BLaER1 (cell line): ENCODE measurements around the gene ENKD1.

ENCODE experiments used
- H3K27ac ChIP-seq: shearing (Covaris generic); formaldehyde crosslinking; 2 replicates; pipeline ENCODE4 v1.8.1; 2022
- H3K27me3 ChIP-seq: shearing (Covaris generic); formaldehyde crosslinking; 2 replicates; pipeline ENCODE4 v1.8.1; 2022
- H3K36me3 ChIP-seq: shearing (Covaris generic); formaldehyde crosslinking; 2 replicates; pipeline ENCODE4 v1.8.1; 2022
- H3K4me1 ChIP-seq: shearing (Covaris generic); formaldehyde crosslinking; 2 replicates; pipeline ENCODE4 v1.8.1; 2022
- H3K4me2 ChIP-seq: shearing (Covaris generic); formaldehyde crosslinking; 2 replicates; pipeline ENCODE4 v1.8.1; 2022
- H3K4me3 ChIP-seq: shearing (Covaris generic); formaldehyde crosslinking; 2 replicates; pipeline ENCODE4 v1.8.1; 2022
- H3K9ac ChIP-seq: shearing (Covaris generic); formaldehyde crosslinking; 2 replicates; pipeline ENCODE4 v1.8.1; 2022
- H3K9me3 ChIP-seq: shearing (Covaris generic); formaldehyde crosslinking; 2 replicates; pipeline ENCODE4 v1.8.1; 2022
- H4K20me1 ChIP-seq: shearing (Covaris generic); formaldehyde crosslinking; 2 replicates; pipeline ENCODE4 v1.8.1; 2022
- Cebpa-rat ChIP-seq: shearing (Covaris generic); IDR thresholded peaks from 2 replicates; pipeline ENCODE4 v1.8.1; 2022

The ENKD1 gene

GRCh38 chr16:67665598-67665997, 952 bp downstream of the ENKD1 start:
- Histone ChIP-seq H3K27me3 (no peaks in the 10 kb centered on the region), H3K4me3 (peak overlapping the region; percentile 88), H4K20me1 (peaks cover 16% of the 10 kb centered on the region; the same call in 1 of the 2 replicates), H3K27ac (peak overlapping the region; percentile 97; the same call in 1 of the 2 replicates), H3K36me3 (peaks cover 20% of the 10 kb centered on the region), H3K4me2 (peak overlapping the region; percentile 99), H3K9ac (peak overlapping the region; percentile 95), H3K4me1 (peaks cover 67% of the 10 kb centered on the region), H3K9me3 (no peaks in the 10 kb centered on the region)
- TF ChIP-seq Cebpa-rat = no peak

- Histone ChIP-seq H3K4me2 (peak overlapping the region; percentile 99; the same call in 1 of the 2 replicates), H3K27ac (no peak overlapping the region), H3K9ac (no peak overlapping the region), H3K27me3 (no peaks in the 10 kb centered on the region), H4K20me1 (peaks cover 16% of the 10 kb centered on the region; the same call in 1 of the 2 replicates), H3K4me1 (peaks cover 67% of the 10 kb centered on the region), H3K9me3 (no peaks in the 10 kb centered on the region), H3K36me3 (peaks cover 20% of the 10 kb centered on the region), H3K4me3 (no peak overlapping the region)
- no peak for TF ChIP-seq Cebpa-rat
Measured at GRCh38 chr16:67664871-67665270, 1.7 kb downstream of the ENKD1 start.

GRCh38 chr16:67664258-67664657, 2.3 kb downstream of the ENKD1 start:
- Histone ChIP-seq H3K4me1 (peaks cover 68% of the 10 kb centered on the region), H4K20me1 (peaks cover 21% of the 10 kb centered on the region), H3K9me3 (no peaks in the 10 kb centered on the region), H3K9ac (peak overlapping the region; percentile 8; the same call in 1 of the 2 replicates), H3K36me3 (peaks cover 20% of the 10 kb centered on the region), H3K27ac (no peak overlapping the region), H3K4me2 (no peak overlapping the region), H3K4me3 (no peak overlapping the region), H3K27me3 (no peaks in the 10 kb centered on the region)
- TF ChIP-seq Cebpa-rat = no peak

GRCh38 chr16:67663877-67664222, 2.7 kb downstream of the ENKD1 start:
- Histone ChIP-seq H3K36me3 (peaks cover 22% of the 10 kb centered on the region), H3K9me3 (no peaks in the 10 kb centered on the region), H3K4me2 (no peak overlapping the region), H4K20me1 (peaks cover 25% of the 10 kb centered on the region), H3K4me1 (peaks cover 68% of the 10 kb centered on the region), H3K9ac (0 out of 2 replicates have a peak overlapping the region, but pooled peaks have one; percentile 8), H3K27ac (no peak overlapping the region), H3K4me3 (no peak overlapping the region), H3K27me3 (no peaks in the 10 kb centered on the region)
- TF ChIP-seq Cebpa-rat = no peak

- Histone ChIP-seq H3K4me3 (no peak overlapping the region), H3K27ac (no peak overlapping the region), H3K27me3 (no peaks in the 10 kb centered on the region), H4K20me1 (peaks cover 30% of the 10 kb centered on the region), H3K9ac (no peak overlapping the region), H3K9me3 (no peaks in the 10 kb centered on the region), H3K4me2 (no peak overlapping the region), H3K36me3 (peaks cover 27% of the 10 kb centered on the region), H3K4me1 (peaks cover 68% of the 10 kb centered on the region)
- TF ChIP-seq Cebpa-rat = no peak
Measured at GRCh38 chr16:67663151-67663876, 3.2 kb downstream of the ENKD1 start.

GRCh38 chr16:67662653-67663010, 3.9 kb downstream of the ENKD1 start:
- Histone ChIP-seq H3K27ac (no peak overlapping the region), H3K36me3 (peaks cover 34% of the 10 kb centered on the region)
- TF ChIP-seq Cebpa-rat = no peak

GRCh38 chr16:67661886-67662652, 4.5 kb downstream of the ENKD1 start:
- Histone ChIP-seq H3K4me3 (peak overlapping the region; percentile 81; the same call in 1 of the 2 replicates), H3K9ac (no peak overlapping the region; the same call in 1 of the 2 replicates), H3K4me1 (peaks cover 57% of the 10 kb centered on the region), H3K27ac (no peak overlapping the region), H3K9me3 (no peaks in the 10 kb centered on the region), H3K36me3 (peaks cover 40% of the 10 kb centered on the region), H4K20me1 (peaks cover 43% of the 10 kb centered on the region), H3K27me3 (no peaks in the 10 kb centered on the region), H3K4me2 (peak overlapping the region; percentile 98)
- TF ChIP-seq Cebpa-rat = no peak

More at GRCh38 chr16:67662653-67663010, 3.9 kb downstream of the ENKD1 start:
- no peaks in the 10 kb centered on the region for H3K9me3 ChIP-seq
- no peak overlapping the region for H3K9ac ChIP-seq
- H4K20me1 ChIP-seq = peaks cover 37% of the 10 kb centered on the region
- H3K27me3 ChIP-seq = no peaks in the 10 kb centered on the region
- no peak overlapping the region for H3K4me2 ChIP-seq
- no peak overlapping the region for H3K4me3 ChIP-seq
- peaks cover 62% of the 10 kb centered on the region for H3K4me1 ChIP-seq

GRCh38 chr16:67661101-67661761, 5.3 kb downstream of the ENKD1 start:
- TF ChIP-seq Cebpa-rat = no peak
- H3K4me2 ChIP-seq = peak overlapping the region; percentile 98
- H3K9me3 ChIP-seq = no peaks in the 10 kb centered on the region
- H4K20me1 ChIP-seq = peaks cover 50% of the 10 kb centered on the region
- peaks cover 54% of the 10 kb centered on the region for H3K4me1 ChIP-seq
- no peaks in the 10 kb centered on the region for H3K27me3 ChIP-seq
- H3K9ac ChIP-seq = peak overlapping the region; percentile 84
- peak overlapping the region; percentile 75 for H3K27ac ChIP-seq
- H3K4me3 ChIP-seq = peak overlapping the region; percentile 81
- peaks cover 48% of the 10 kb centered on the region for H3K36me3 ChIP-seq

GRCh38 chr16:67660564-67661028, 6.0 kb downstream of the ENKD1 start, which contains the start of gene PARD6A:
Gene PARD6A, plus strand, starts transcription at chr16:67660960. Its CDS starts 79 bp downstream, at chr16:67661039.
- Histone ChIP-seq H3K4me3 (peak within 1 kb of the TSS; percentile 81), H3K36me3 (peaks cover 54% of the 10 kb centered on the region), H4K20me1 (peaks cover 56% of the 10 kb centered on the region), H3K9ac (peak within 1 kb of the TSS; percentile 84), H3K4me1 (peaks cover 48% of the 10 kb centered on the region), H3K27me3 (no peaks in the 10 kb centered on the region), H3K9me3 (no peaks in the 10 kb centered on the region), H3K27ac (peak within 1 kb of the TSS; percentile 76), H3K4me2 (peak within 1 kb of the TSS; percentile 98)
- TF ChIP-seq Cebpa-rat = peak; percentile 98
